NCI-H460 (cell line): Measurements from ENCODE around the gene JKAMP. TPM values are rescaled to one million over a fixed set of nuclear protein-coding genes. Genes with fewer than 3 reads are reported as not detected.

Experiments
- DNase-seq: peaks from one replicate; pipeline ENCODE4 v3.0.0-alpha.2; 2016; ENCODE audit warnings: low read depth; ENCODE audit errors: extremely low read depth
- total RNA-seq: library from RNA; depleted of rRNA; stranded (reverse); fragments of >200 nt; shearing (Covaris generic); gene quantifications from 2 replicates; pipeline ENCODE4 v1.2.3, GENCODE V29; 2014

The JKAMP gene
- total RNA-seq, 1 experiment from 2014 or later = 149 TPM

DNA sequence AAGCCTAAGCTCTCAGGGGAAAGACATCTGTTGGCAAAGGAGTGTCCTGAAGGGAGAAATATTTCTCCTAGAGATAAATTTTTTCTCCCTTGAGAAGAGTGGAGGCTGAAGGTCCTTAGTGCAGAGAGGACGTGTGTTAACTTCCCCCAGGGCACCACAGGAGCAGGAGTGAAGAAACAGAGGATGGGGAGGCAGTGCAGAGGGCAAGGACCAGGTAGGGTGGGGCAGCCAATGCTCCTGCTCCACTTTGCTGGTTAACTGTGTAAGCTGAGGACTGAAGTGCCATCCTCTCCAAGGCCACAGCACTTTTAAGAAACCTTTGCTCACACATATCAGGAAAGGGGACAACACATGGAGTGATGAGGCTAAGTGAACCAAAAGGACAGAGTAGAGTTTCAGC lies 4.2 kb upstream of the JKAMP start:
- DNase-seq = no peak

DNA sequence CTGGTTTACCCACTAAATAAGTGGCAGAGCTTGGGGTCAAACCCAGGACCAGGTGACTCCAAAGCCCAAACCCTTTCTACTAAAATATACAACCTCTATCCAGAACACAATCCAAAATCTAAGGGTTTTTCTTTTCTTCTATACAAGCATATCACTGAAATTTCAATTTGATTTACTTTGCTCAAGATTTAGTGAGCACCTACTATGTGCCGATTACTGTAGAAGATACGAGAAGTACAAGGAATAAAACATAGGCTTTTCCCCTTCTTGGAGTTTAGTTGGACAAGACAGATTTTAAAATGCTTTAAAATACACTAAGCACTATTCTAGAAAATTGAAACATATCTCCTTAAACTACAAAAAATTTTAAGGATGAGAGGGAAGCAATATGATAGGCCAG lies 2.9 kb upstream of the JKAMP start:
- no peak for DNase-seq

DNA sequence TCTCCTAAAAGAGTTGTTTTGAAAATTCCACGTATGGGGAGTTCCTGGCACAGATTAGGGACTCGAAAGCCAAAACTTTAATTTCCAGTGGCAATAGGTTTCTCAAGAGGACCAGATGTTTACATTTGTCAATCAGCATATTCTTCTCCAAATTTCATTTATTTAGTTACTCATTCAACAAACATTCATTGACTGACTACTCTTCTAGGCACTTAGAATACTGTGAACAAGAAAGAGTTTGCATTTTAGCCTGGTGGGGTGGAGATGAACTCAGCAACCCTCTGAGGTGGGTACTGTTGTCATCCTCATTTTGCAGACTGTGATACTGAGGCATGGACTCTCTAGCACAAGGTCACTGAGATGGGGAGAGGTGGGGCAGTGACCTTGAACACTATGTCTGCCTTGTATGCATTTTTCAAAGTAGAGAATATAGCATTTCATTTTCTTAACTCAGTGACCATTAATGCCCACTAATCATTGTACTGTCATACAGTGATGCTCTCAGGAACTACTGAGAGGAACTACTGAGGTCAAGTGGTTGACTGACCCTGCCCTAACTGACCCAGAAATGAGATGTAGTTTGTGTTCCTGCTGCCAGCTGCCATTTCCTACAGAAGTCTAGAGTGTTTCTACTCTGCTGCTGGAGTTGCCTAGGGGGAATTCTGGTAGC lies 2.3 kb upstream of the JKAMP start:
- DNase-seq = peak; percentile 38

DNA sequence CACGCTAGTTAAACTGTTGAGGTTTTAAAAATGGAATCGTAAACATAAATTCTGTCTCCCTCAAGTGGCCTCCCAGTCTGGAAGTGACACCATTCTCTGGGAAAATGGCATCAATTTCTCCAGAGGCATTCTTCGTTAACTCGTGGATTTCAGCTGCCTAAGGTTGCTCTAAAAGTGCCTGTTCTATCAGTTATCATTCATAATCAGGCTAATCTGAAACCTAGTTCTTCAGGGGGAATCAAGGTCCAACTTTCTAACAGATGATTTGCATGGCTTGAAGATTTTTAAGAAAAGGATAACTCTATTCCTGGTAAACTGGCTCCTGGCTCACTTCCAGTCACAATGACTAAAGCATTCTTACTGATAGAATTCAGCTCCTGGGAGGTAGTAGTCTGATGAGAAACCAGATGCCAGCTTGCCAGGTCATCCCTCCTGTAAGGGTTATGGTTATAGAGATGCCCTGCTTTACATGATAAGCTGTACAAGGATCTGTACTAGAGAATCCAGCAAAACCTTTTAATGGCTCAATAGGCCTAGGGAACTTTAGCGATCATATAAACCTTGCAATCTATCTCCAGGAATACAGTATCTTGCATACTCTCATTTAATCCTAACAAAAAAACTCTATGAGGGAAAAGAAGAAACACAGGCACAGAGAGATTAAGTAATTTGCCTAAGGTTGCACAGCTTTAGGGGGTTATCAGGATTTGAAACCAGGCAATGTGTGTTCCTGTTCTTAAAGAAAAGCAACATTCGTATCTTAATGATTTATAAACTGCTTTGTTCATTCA lies 1.6 kb upstream of the JKAMP start:
- DNase-seq = peak; percentile 86

DNA sequence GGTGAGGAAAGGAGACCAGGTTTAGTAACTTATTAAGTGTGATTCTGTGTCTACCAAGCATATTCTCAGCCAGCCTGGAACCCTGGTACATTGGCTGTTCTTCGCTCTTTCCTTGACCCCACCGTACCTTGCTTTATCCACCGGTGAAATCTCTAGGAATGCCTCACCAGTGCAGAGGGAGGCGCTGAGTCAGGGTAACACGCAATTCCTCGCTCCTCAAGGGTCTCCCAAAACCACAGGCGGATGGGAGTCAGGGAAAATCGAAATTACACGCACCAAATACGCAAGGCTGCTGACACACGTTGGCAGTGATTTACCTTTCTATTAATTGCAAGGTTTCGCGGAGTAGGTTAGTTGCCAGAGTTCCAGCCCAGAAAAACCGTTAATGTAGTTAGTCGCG lies 954 bp upstream of the JKAMP start:
- DNase-seq = peak; percentile 49

DNA sequence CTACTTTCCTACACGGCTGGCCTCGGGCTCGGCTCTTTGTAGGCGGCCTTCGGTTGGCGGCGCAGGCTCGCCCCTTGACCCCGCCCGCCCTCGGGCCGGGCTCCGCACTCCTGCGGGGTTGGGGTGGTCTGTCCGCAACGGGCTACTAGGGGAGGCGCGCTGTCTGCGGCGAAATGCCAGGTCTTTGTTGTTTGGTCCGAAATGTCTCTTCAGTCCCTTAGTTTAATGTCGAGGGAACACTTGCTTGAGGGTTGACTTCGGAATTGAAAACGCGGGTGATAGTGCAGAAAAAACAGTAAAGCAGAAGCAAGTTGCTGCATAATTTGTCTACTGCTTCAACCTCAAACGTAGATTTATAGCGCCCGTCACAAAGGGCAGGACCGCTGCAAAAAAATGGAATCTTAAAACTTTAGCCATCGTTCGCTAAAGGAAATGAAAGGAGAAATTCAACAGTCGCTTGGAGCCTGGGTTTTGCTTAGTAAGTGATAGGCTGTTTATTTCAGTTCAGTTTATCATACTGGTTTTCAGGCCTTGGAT lies 390 bp downstream of the JKAMP start:
- peak; percentile 5 for DNase-seq

DNA sequence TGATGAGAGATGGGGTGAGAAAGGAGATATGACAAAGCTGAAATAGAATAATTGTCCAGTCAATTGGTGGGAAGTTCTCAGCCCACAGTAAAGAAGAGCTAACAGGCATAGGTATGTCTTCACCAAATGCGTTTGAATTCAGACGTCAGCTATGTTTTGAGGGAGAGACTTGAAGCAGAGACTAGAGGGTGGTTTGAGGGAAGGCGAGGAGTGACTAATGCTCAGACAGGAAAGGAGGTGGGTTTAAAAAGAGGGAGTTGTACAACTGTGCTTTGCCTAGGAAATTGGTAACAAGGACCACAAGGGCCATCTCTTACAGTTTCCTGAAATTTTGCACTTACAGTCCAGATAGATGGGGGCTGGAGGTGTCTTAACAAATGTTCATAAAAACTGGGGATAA lies 6.4 kb downstream of the JKAMP start:
- DNase-seq = no peak

DNA sequence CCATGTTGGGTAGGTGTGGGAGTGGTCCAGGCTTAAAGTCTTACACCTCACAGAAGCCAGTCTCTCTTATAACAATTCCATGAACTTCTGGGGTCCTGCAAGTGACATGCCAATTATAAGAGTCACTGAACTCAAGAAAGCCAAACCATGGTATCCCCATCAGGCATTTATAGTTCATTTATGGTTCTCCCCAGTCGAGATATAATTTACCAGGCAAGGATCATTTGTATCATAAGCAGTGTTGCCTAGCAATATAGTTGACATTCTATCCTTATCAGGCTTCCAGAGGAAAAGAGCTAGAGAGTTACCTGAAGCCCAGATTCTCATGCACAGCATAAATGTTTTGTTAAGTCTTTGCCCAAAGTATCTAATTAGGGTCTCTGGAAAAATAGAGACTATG lies 8.1 kb downstream of the JKAMP start:
- no peak for DNase-seq

DNA sequence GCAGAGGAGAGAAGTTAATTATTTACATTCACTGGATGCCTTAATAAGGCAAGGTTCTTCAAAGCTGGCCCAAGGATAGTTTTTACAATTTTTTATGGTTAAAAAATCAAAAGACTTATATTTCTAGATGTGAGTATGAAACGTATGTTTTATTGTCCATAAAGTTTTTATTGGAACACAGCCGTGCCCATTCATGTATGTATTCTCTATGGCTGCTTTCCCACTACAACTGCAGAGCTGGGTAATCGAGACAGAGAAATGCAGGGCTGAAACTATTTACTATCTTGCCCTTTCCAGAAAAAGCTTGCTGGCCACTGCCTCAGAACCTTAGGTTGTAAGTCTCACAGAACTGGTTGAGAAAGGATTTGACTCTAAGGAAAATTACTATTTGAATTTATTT lies 16.4 kb downstream of the JKAMP start:
- no peak for DNase-seq

DNA sequence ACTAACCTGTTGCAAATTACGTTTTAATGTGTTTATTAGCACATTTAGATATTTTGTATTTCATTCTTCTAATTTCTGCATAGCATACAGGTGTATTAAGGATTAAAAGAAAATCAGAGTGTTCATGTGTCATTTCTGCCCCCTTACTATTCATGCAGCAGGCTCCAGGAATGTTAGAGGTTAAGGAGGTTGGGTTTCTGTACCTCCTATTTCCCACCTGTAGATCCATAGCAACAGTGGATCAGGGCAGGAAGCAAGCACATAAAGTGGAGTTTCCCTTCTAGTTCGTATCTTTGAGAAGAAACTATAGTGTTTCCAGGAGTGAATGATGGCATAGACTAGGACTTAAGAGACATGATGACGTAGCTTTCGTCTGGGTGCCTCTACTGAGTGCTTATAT lies 18.9 kb downstream of the JKAMP start:
- no peak for DNase-seq

DNA sequence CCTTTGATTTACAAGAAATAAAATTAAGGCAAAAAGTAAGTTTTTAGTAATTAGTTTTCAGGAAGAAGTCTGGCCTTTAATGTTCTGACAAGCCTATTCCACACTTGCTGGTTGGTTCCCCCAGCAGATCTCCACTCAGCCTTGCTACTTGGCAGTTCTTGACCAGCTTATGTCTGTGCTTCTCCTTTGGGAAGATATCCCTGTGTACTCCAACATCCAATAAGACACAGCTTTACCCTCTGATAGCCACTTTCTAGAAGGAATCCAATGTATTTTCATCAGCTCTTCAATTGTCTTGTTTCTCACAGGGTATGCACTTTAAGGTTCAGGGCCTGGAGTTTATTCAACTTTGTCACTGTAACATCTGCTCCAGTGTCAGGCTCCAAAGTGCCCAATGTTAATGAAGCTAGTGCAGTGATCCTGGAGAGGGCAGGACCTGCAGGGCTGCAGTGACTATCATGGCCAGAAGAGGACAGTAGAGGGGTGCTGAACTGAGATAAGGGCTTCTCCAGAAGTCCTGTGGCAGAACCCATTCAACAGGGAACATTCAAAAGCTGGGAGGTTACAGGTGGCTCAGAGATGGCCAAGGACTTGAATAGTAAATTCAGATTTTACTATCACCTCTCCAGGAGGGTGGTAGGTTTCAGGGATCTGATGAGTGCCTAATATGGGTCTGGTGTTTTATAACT lies 22.9 kb downstream of the JKAMP start:
- DNase-seq = peak; percentile 76

DNA sequence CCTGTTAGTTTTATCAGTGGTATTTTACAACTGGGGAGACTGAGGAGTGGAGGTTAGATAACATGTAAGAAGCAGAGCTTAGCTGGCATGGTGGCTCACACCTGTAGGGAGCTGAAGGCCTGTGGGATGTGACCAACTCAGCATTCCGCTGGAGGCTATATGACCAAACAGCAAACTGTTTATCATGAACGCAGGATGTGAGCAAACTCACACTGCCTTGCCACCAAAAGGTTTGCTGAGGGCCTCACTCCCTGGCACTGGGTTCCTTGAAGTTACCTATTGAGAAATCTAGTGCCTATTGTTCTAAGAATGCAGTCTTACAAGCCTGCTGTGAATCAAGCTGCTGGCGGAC lies 23.4 kb downstream of the JKAMP start:
- peak; percentile 13 for DNase-seq

DNA sequence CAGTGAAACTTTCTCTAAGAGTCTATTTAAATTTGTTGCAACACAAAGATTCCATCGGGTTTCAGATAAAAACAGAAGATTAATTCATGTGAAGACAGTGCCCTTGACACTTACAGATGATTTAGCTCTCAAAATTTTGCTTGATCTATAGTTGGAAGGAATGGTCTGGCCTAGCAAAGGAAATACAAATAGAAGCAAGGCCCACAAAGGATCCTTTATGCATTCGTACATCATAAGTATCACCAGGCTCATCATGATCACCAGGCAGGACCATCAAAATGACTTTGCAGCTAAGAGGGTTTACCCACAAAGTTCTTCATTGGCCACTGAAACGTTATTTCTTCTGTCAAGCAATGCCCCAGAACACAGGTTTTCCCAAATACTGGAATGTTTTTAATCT lies 24.8 kb downstream of the JKAMP start:
- no peak for DNase-seq

DNA sequence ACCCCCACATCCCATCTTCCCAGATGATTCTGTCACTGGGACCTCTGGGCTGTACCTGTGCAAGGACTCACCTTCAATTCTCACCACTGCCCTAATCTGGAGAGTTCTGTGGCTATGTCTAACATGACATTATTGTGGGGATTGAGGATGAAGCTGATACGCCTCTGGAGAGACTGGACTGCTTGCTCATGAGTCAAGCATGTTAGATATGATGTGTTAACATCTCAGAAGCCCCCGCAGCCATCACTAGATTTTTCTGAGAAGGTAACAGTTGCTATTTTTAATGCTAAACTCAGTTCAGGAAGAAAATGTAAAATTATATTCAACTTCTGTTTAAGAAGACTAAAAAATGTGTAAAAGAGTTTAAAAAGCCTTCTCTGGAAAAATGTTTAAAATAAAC lies 25.7 kb downstream of the JKAMP start:
- DNase-seq = no peak

DNA sequence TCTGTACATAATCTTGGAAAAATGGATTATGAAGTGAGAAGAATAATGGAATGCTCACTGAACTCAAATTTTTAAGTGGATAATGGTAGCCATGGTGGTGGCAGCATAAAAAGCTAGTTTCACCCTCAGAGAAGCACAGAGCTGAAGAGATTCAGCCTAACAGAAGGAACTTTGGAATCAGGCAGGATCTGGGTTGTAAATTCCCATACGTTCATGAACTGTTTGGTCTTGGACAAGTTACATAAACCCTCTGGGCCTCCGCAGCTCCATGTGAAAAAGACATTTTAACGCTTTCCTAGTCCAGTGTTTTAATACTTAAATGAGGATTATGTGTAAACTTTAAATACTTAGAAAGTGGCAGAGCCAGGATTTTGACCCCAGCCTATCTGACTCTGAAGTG lies 26.6 kb downstream of the JKAMP start:
- DNase-seq = no peak

DNA sequence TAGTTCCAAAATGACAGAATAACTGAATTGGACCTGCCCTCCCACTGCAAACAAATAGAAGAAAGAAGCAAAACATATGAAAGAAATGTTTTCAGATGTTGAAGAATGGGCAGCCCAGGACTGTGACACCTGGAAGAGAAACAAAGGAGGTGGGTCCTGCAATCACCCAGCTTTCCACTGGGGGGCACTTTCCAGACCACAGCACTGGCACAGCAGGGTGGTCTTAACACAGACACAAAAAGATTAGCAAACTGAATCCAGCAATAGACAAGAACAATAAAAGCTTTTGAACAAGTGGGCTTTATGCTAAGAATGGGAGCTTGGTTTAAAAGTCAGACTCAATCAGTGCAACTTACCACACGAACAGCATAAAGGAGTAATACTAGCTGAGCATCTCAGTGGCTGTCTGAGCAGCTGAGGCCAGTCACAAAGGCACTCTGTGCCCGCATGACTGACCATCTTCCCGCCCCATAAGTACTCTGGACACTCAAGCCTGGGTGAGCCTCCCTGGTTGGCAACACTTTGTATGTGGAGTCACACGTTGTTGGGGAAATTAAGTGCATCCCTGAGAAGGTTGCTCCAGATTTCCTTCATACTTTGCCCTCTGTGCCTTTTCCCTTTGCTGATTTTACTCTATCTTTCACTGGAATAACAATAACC lies 27.7 kb downstream of the JKAMP start:
- DNase-seq = no peak

DNA sequence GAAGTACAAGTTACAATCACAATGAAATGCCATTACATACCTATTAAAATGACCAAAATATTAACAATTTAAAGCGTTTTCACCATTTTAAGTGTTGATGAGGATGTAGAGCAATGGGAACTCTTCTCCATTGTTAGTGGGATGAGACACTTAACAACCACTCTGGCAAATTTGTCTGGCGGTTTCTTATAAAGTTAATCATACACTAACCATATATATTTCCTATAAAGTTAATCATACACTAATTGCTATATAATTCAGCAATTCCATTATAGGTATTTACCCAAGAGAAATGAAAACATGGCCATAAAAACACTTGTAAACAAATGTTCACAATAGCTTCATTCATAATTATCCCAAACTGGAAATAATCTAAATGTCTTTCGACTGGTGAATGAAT lies 35.9 kb downstream of the JKAMP start:
- no peak for DNase-seq

DNA sequence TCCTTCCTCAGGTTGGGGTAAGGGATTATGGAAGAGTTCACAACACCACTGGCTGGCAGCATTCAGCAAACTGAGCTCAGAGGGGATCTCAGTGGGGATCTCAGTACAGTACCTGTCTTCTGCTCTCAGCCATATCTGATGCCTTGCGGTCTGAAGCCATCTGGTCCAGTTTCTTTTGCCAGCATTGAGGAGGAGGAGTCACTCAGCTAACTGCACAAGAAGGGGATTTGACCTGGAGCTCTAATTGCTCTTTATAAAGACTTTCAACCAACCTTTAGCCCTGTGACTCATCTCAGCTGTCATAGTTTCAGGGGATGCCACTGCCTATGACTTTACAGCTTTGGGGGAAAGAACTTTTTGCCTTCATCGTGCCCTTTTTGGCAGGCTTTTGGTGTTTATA lies 44.9 kb downstream of the JKAMP start:
- DNase-seq = no peak

DNA sequence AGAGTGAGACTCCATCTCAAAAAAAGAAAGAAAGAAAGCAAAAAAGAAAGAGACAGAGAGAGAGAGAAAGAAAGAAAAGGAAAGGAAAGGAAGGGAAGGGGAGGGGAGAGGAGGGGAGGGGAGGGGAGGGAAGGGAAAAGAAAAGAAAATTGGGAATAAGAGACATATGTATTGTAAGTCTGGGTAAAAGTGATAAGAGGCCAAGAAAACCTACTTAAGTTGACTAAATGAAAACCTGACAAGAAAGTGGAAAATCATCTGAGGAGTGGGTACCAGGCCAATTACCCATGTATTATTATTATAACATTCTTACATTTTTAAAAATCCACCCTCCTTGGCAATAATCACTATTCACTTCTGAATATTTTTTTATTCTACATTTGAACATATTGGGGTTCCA lies 46.0 kb downstream of the JKAMP start:
- no peak for DNase-seq

DNA sequence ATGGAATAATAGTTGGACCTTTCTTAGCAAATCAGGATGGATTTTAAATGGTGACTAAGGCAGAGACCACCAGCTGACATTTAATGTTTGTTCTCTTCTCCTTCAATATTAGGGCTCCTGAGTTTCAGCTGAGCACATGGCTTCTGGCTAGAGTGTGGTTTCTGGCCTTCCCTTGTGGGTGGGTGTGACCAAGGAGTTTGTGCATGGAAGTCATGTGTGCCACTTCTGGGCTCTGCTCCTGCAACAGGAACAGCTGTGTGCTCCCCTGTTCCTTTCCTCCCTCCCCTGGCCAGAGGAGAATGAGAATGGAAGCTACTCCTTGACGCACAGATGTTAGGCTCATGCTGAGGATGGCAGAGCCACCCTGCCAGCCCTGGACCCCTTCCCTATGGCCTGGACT lies 48.1 kb downstream of the JKAMP start:
- no peak for DNase-seq

DNA sequence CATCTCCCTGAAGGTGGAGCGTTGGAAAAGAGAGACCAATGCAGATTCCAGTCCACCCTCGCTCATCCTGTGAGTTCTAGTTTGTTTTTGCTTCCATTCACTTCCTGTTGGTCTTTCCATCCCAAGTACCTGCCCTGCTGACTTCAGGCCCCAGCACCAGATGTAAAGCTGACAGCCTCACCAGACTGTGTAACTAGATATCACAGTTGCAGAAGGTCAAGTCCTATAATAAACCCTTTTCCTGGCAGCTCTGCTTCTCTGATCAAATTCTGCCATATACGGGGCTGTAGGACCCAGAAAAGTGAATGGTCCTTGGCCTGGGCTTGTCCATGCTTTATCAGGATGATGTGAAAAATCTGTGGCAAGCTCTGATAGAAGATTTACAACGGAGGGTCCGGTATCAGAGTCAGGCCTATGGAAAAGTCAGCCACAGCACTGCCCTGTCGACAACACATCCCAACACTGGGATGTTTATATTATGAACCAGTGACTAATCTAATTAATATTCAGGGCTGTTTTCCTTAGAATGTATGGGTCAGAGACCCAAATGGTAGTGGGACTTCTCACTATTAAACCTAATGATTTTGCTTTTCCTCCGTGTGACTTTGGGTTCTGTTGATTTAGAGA lies 50.2 kb downstream of the JKAMP start:
- DNase-seq = no peak
